Heart left ventricle (tissue), 16 donors: ENCODE measurements around the gene CBLIF. TPM values are rescaled to one million over a fixed set of nuclear protein-coding genes. Genes with fewer than 3 reads are reported as not detected.

Experiments used
- ATAC-seq, 4 donors: fragments of 200-7000 bp; cut with Tn5 transposase; one replicate each; pipeline ENCODE4 v1.9.1; 2020 to 2022; ENCODE audit warnings: moderate library complexity in 4 of 4, mild to moderate bottlenecking in 3 of 4, moderate number of reproducible peaks in 1 of 4
- DNase-seq, 5 donors: peaks; one replicate each; pipeline ENCODE4 v3.0.0-alpha.2; 2020
- H3K27ac ChIP-seq, 12 donors: fragments of 200-600 bp; sonication (generic) in 4 of 12; one replicate each; pipeline versions ENCODE4 v1.5.0 to v1.8.0; 2016 to 2022; ENCODE audit warnings: mild to moderate bottlenecking in 2 of 12
- H3K27me3 ChIP-seq, 9 donors: fragments of 200-600 bp; sonication (generic) in 2 of 9; one replicate each; pipeline versions ENCODE4 v1.5.1 to v1.8.0; 2016 to 2022; ENCODE audit warnings: mild to moderate bottlenecking in 3 of 9
- H3K36me3 ChIP-seq, 9 donors: fragments of 200-600 bp; sonication (generic) in 2 of 9; one replicate each; pipeline versions ENCODE4 v1.5.0 to v1.8.0; 2018 to 2022; ENCODE audit warnings: mild to moderate bottlenecking in 2 of 9
- H3K4me1 ChIP-seq, 12 donors: fragments of 200-600 bp; sonication (generic) in 4 of 12; one replicate each; pipeline versions ENCODE4 v1.5.0 to v1.8.0; 2016 to 2022; ENCODE audit warnings: mild to moderate bottlenecking in 3 of 12
- H3K4me3 ChIP-seq, 12 donors: fragments of 200-600 bp; sonication (generic) in 4 of 12; one replicate each; pipeline versions ENCODE4 v1.5.0 to v1.8.0; 2017 to 2022; ENCODE audit warnings: mild to moderate bottlenecking in 9 of 12, moderate library complexity in 4 of 12
- H3K9me3 ChIP-seq, 12 donors: fragments of 200-600 bp; sonication (generic) in 4 of 12; one replicate each; pipeline versions ENCODE4 v1.5.0 to v1.8.0; 2016 to 2022; ENCODE audit warnings: mild to moderate bottlenecking in 1 of 12
- POLR2A ChIP-seq, 2 donors: fragments of 450-650 bp; IDR thresholded peaks; one replicate each; pipeline ENCODE4 v1.6.1; 2017; ENCODE audit warnings: antibody characterized with exemption in 2 of 2, mild to moderate bottlenecking in 2 of 2, moderate library complexity in 2 of 2
- WGBS, 4 donors: extraction: QIAGEN DNeasy Blood & Tissue Kit in 2 of 4; methylation state at CpG; one replicate each; pipeline versions ENCODE4 v1.1.5 to v1.1.7; 2013 to 2018; 5-methylcytosine and 5-hydroxymethylcytosine counted together
- intact Hi-C, 10 donors: fragments of 100-400 bp; cut with DNase I; formaldehyde crosslinking; loops; one replicate each; pipeline versions ENCODE4 v1.11.1 to v1.14.2; 2022
- polyA plus RNA-seq, 2 donors: library from polyadenylated mRNA; stranded (reverse); fragments of 200-250 nt; gene quantifications; one replicate each; pipeline ENCODE4 v1.2.3, GENCODE V29; 2013
- total RNA-seq, 9 donors: library from RNA; depleted of rRNA in 2 of 9; stranded (reverse); fragments of >200 nt in 2 of 9; fragmentation: NEBNext Ultra II Directional in 3 of 9; extraction: Animal tissue kit (Norgen Biotek cat#: 25700) in 3 of 9; gene quantifications; one replicate each; pipeline versions ENCODE4 v1.1.0 to v1.2.4, GENCODE V29; 2016 to 2023
- TF ChIP-seq, protein P1 (sequence below), 12 donors: fragments of 200-600 bp; sonication (generic) in 4 of 12; IDR thresholded peaks; one replicate each; pipeline versions ENCODE4 v1.5.0 to v1.8.0; 2018 to 2022; ENCODE audit warnings: antibody characterized with exemption in 12 of 12, mild to moderate bottlenecking in 5 of 12
- donor health status: ischemic (EF 13 %, LVEDD 7.1; RV severe dilation, severe dysfunction).
- donor health status: healthy with polysubstance abuse.
- donor health status: DM: no; HTN: yes; CAD: no.
- donor health status: DM: no; HTN: no; CAD: no.
- donor health status: ischemic (EF 25% LVEDD 6.9; RV normal size, moderate dysfunction).
- donor health status: ischemic (EF 25% LVEDD 5.7; RV mildly dilated, moderate dysfunction).
- donor health status: healthy.
- donor health status: DM: yes; HTN: yes; CAD: no.
- donor health status: ischemic (EF 35%, LVEDD 5.7; RV mildly dilated, moderate dysfunction).
- donor health status: nonischemic (EF 11% LVEDD 7.7; RV severe dilation, severe dysfunction).
- donor health status: DM: yes; HTN: yes; CAD: no.
- donor health status: PGD.
- donor health status: ischemic (EF 29% LVEDD 5.4; RV normal size, mild dysfunction).
- donor health status: nonischemic (EF 23%, LVEDD 6.1; RV moderate dilation, normal function).

CBLIF gene
- total and polyA plus RNA-seq, 11 donors, result not detected

- DNase-seq (no peak), ATAC-seq (no peak)
- Histone ChIP-seq H3K9me3 (no peaks in the 10 kb centered on the region), H3K36me3 (peaks cover 0 to 21% (median 15%) of the 10 kb centered on the region in 9 donors), H3K4me1 (peaks cover 0 to 22% (median 12%) of the 10 kb centered on the region in 12 donors), H3K4me3 (no peak overlapping the region), H3K27me3 (no peaks in the 10 kb centered on the region), H3K27ac (no peak overlapping the region)
- no peak for TF ChIP-seq POLR2A (IDR thresholded peaks at IDR 0.05)
- TF ChIP-seq, protein P1, sequence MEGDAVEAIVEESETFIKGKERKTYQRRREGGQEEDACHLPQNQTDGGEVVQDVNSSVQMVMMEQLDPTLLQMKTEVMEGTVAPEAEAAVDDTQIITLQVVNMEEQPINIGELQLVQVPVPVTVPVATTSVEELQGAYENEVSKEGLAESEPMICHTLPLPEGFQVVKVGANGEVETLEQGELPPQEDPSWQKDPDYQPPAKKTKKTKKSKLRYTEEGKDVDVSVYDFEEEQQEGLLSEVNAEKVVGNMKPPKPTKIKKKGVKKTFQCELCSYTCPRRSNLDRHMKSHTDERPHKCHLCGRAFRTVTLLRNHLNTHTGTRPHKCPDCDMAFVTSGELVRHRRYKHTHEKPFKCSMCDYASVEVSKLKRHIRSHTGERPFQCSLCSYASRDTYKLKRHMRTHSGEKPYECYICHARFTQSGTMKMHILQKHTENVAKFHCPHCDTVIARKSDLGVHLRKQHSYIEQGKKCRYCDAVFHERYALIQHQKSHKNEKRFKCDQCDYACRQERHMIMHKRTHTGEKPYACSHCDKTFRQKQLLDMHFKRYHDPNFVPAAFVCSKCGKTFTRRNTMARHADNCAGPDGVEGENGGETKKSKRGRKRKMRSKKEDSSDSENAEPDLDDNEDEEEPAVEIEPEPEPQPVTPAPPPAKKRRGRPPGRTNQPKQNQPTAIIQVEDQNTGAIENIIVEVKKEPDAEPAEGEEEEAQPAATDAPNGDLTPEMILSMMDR (IDR thresholded peaks at IDR 0.05), result no peak
- intact Hi-C loops, result no loop called here
- WGBS, 4 donors, result 90 to 95% (median 92%) methylated on average over 2 of the region's 2 CpGs
Observed at GRCh38 chr11:59812220-59812619, 33.1 kb downstream of the CBLIF start.

DNA sequence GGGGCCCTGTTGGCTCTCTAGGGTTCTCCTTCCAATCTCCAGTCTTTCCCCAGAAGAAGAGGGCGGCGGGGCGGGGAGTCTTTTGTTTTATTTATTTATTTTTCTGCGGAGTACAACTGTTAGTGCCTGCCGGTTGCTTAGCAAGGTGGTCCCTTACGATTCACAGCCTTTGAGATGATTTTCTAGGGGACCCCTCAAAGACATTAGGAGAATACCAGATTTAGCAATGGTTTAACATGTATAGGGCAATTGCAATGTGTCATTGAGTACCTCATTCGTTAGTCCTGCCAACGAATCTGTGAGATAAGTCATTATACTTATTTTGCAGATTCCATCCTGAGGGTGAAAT lies 34.4 kb downstream of the CBLIF start:
- Histone ChIP-seq H3K9me3 (no peaks in the 10 kb centered on the region), H3K4me3 (peak overlapping the region; percentile 74 to 97 (median 90)), H3K4me1 (peaks cover 0 to 22% (median 12%) of the 10 kb centered on the region in 12 donors), H3K27me3 (no peaks in the 10 kb centered on the region), H3K27ac (peak overlapping the region; percentile 63 to 91 (median 86)), H3K36me3 (peaks cover 0 to 34% (median 28%) of the 10 kb centered on the region in 9 donors)
- no peak for DNase-seq
- TF ChIP-seq, protein P1 (IDR thresholded peaks at IDR 0.05), result no peak
- TF ChIP-seq POLR2A (IDR thresholded peaks at IDR 0.05), result no peak
- no peak for ATAC-seq
- intact Hi-C loops, result loop anchor here in 1 of 10 donors (2.0 kb wide), 1 partner anchor 56 kb away; the partner anchor contains the start of gene STX3
- 12 to 20% (median 15%) methylated on average over 8 of the region's 8 CpGs for WGBS, 4 donors

- Histone ChIP-seq H3K9me3 (no peaks in the 10 kb centered on the region), H3K4me1 (peaks cover 0 to 22% (median 12%) of the 10 kb centered on the region in 12 donors), H3K27ac (peak within 1 kb of the TSS; percentile 63 to 91 (median 86)), H3K36me3 (peaks cover 0 to 40% (median 33%) of the 10 kb centered on the region in 9 donors), H3K4me3 (peak within 1 kb of the TSS; percentile 74 to 97 (median 90)), H3K27me3 (no peaks in the 10 kb centered on the region)
- 0 to 2% (median 0%) methylated on average over 32 to 54 of the region's 54 CpGs for WGBS, 4 donors
- DNase-seq (peak; percentile 87 to 93 (median 89)), ATAC-seq (peak; percentile 95 to 99 (median 98))
- intact Hi-C loops, result loop anchor here in 1 of 10 donors (2.0 kb wide), 1 partner anchor 56 kb away; the partner anchor contains the start of gene STX3
- TF ChIP-seq POLR2A (IDR thresholded peaks at IDR 0.05), result peak in 1 of 2 donors; percentile 48
- TF ChIP-seq, protein P1 (IDR thresholded peaks at IDR 0.05), result peak in 3 of 12 donors; percentile 14 to 27 (median 17)
Observed at GRCh38 chr11:59810189-59810910, 34.9 kb downstream of the CBLIF start, which contains the start of gene MRPL16. Gene MRPL16, minus strand, starts transcription at chr11:59810778. Its CDS starts 120 bp downstream, at chr11:59810658.

DNA sequence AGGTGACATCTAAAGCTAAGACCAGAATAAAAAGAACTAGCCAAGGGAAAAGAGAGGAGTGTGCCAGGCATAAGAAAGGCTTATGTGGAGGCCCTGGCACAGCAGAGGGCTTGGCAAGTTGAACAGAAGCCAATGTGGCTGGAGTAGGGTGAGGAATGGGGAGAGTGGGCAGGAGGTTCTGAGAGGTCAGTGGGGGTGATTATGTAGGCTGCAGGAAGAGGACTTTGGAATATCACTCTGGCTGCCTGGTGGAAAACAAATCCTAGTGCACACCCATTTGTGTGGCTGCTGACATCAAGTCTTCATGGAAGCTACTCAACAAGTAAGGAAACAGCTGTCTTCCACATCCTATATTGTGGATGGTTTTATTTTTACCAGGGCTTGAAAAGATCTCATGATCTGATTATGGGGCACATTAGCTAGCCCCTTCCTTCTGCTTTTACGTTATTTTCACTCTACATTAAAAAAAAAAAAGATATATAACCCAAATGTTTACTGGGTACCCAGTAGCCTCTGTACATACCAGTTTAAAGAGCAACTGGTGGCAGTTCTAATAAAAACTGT lies 38.2 kb downstream of the CBLIF start:
- H3K36me3 ChIP-seq, result peaks cover 0 to 65% (median 59%) of the 10 kb centered on the region in 9 donors
- WGBS, 4 donors, result 55 to 69% (median 64%) methylated on average over 1 of the region's 1 CpG

More for the DNA sequence above, 38.2 kb downstream of the CBLIF start:
- H3K27me3 ChIP-seq, result no peaks in the 10 kb centered on the region
- DNase-seq (no peak), ATAC-seq (no peak)
- intact Hi-C loops, result loop anchor here in 6 of 10 donors (5.0 to 10.0 kb wide), 4 partner anchors 142 to 272 kb away; partner anchors contain the start of gene PATL1 (in 1 of the 6)
- H3K27ac ChIP-seq, result no peak overlapping the region
- no peak overlapping the region for H3K4me3 ChIP-seq
- H3K9me3 ChIP-seq, result no peaks in the 10 kb centered on the region
- peaks cover 0 to 22% (median 16%) of the 10 kb centered on the region in 12 donors for H3K4me1 ChIP-seq
- TF ChIP-seq, protein P1 (IDR thresholded peaks at IDR 0.05), result no peak
- no peak for TF ChIP-seq POLR2A (IDR thresholded peaks at IDR 0.05)
